Thyroid gland (tissue), 4 donors: ENCODE measurements around the gene C1QTNF12.

Experiments
- CTCF ChIP-seq, 6 experiments: fragments of 200-600 bp in 3 of 6; fragments of 450-650 bp in 3 of 6; sonication (generic) in 3 of 6; IDR thresholded peaks; one replicate each; pipeline ENCODE4 v1.5.1; 2016 to 2019; ENCODE audit warnings: antibody characterized with exemption in 6 of 6, mild to moderate bottlenecking in 2 of 6, inconsistent platforms in 1 of 6, moderate library complexity in 1 of 6
- POLR2A ChIP-seq, 2 donors: fragments of 450-650 bp; IDR thresholded peaks; one replicate each; pipeline ENCODE4 v1.6.1; 2017; ENCODE audit warnings: antibody characterized with exemption in 2 of 2, mild to moderate bottlenecking in 2 of 2, moderate library complexity in 1 of 2

GRCh38 chr1:1216770-1217620, 29.5 kb downstream of the C1QTNF12 start:
- TF ChIP-seq POLR2A (IDR thresholded peaks at IDR 0.05) (no peak), CTCF (IDR thresholded peaks at IDR 0.05) (no peak)
